HG03135 (cell line): ENCODE results near the gene LCE4A.
"Not testable (repeated sequence)": the region's sequence is repeated elsewhere in the genome, so short reads cannot be mapped to it uniquely, and the experiment has no call there.

Experiments
- ATAC-seq: cut with Tn5 transposase; IDR thresholded peaks from one replicate; pipeline ENCODE4 v1.9.1; 2021; ENCODE audit warnings: mild to moderate bottlenecking, moderate library complexity; ENCODE audit not compliant: unreplicated experiment

The LCE4A gene

GRCh38 chr1:152707860-152708259 lies at the start of gene LCE4A:
TSS of gene LCE4A (plus strand) at chr1:152708160. CDS start at chr1:152709076, 916 bp downstream.
- no peak for ATAC-seq

DNA sequence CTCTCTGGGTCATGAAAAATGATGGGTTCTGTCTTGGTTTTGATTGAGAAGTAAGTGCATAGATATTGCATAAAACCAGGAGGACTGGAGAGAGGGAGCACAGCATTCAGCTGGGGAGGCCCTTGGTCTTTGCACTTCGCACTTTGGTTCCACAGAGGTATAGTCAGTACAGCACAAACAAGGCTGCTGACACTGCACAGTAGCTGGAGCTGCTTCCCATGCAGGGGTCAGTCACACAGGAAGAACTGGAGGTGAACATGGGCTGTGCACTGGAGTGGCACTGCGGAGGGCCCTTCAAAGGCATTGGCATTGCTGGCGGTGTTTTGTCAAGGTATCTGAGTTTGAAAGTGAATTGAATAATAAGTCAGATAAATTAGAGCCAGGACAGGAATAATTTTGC lies 49.3 kb upstream of the LCE4A start:
- ATAC-seq = no peak

GRCh38 chr1:152663098-152663497 lies 44.9 kb upstream of the LCE4A start, which contains the start of gene LCE2D:
TSS of gene LCE2D (plus strand) at chr1:152663380. CDS start at chr1:152664106, 726 bp downstream.
- no peak for ATAC-seq

- ATAC-seq = not testable (repeated sequence)
These were observed 41.8 kb upstream of the LCE4A start for GRCh38 chr1:152666171-152666570.

- no peak for ATAC-seq
These were observed 40.3 kb upstream of the LCE4A start for GRCh38 chr1:152667648-152668047.

DNA sequence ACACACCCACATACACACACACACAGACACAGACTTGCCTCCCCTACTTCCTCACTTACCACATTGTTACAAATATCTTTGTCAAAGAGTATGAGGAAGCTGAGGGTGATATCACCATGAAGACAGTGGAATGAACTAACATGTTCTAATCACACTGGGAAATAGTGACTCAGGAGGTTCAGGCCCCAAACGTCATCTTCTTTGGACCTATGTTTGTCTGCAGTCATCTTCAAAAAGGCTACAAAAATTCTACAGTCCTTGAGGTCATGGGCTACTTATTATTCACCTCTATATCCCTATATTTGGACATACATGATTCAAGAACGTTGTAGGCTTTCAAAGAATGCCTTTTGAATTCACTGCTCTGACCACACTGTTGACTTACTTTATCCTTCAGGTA lies 34.9 kb upstream of the LCE4A start:
- no peak for ATAC-seq

GRCh38 chr1:152674983-152675382 lies 33.0 kb upstream of the LCE4A start, which contains the start of gene LCE2C:
TSS of gene LCE2C (plus strand) at chr1:152675279. CDS start at chr1:152676016, 737 bp downstream.
- not testable (repeated sequence) for ATAC-seq

GRCh38 chr1:152679459-152679858 lies 28.5 kb upstream of the LCE4A start:
- no peak for ATAC-seq

- no peak for ATAC-seq
These were observed 26.3 kb upstream of the LCE4A start for GRCh38 chr1:152681616-152682015.

DNA sequence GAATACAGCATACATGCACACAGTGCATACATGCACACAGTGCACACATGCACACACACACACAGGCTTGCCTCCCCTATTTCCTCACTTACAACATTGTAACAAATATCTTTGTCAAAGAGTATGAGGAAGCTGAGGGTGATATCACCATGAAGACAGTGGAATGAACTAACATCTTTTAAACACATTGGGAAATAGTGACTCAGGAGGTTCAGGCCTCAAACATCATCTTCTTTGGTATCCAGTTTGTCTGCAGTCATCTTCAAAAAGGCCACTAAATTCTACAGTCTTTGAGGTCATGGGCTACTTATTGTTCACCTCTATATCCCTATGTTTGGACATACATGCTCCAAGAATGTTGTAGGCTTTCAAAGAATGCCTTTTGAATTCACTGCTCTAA lies 24.1 kb upstream of the LCE4A start:
- ATAC-seq = no peak

- not testable (repeated sequence) for ATAC-seq
These were observed 22.1 kb upstream of the LCE4A start, which contains the start of gene LCE2B for GRCh38 chr1:152685823-152686222. TSS of gene LCE2B (plus strand) at chr1:152686123. CDS start at chr1:152686844, 721 bp downstream.

DNA sequence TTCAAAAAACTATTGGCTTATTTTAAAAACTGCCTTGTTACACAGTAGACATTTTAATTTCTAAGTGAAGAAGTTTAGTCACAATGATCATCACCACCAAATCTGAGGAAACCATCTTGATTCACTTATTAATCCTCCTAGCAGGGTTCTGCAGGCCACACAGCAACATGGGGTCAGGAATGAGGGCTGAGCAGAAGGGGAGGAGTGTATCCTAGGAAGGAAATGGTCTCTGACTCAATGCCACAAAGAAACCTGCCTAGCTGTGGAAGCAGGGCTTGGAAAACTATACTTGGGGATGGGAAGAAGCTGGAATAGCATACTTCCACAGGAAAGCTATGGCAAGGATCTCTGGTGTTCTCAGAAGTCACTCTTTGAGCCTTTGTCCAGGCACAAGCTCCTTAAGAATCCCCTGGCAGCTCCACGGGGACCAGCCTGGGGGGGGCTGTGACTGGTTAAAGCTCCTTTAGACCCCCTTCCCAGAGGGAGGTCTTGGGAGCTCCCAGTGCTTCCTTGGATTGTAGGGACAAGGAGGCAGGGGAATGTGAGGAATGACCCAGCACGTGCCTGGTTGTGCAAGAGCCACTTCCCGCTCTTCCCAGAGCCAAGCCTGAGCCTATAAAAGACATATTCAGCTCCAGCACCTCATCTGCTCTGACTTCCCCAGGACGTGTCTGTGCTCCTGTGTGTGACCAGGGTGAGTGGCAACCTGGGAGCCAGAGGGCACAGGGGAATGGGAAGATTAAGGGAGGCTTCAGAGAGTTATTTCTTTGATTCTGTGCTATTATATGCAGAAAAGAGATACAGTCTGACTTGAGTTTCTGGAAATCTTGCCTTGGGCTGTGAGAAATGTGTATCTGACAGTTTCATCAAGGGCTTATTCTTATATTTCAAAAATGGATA lies 10.0 kb upstream of the LCE4A start, which contains the start of gene LCE2A:
Gene LCE2A, plus strand, starts transcription at position 645 of the 900 bp plus-strand sequence. CDS start 557 bp downstream, outside the sequence.
- ATAC-seq = no peak

DNA sequence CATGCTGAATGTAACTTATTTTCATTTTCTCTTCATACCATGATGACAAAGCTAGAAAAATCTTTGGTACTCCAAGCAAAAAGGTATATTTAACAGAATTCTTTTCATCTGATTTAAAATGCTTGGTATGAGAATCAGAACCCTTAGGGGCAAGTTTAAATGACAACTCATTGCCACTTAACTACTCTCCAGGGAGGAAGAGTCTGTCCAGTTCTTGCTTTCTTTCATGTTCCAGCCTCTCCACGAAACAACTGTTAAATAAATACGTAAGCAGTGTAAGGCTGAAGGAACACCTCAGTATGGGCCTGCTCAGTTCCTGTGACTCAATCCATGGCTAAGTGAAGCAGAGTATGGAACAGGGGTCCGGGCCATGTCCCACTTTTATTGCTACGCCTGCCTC lies 8.2 kb upstream of the LCE4A start:
- ATAC-seq = no peak

DNA sequence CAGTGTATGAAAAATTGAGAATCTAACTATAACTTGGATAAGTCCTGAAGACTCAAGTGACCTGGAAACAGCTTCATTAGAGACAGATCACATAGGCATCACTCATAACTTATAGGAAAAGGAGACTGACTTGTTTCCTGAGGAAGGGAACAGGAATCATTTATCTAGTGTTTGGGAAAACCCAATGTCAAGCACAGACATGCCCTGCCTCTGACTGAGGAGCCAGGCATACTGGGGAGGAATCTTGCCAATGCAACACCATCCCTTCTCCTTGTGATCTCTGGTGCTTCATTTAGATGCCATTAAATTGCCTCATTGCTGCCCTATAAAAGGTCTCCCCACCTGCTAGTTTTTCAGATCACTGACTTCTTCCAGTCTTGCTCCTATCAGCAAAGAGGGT lies 10.3 kb downstream of the LCE4A start:
- no peak for ATAC-seq

DNA sequence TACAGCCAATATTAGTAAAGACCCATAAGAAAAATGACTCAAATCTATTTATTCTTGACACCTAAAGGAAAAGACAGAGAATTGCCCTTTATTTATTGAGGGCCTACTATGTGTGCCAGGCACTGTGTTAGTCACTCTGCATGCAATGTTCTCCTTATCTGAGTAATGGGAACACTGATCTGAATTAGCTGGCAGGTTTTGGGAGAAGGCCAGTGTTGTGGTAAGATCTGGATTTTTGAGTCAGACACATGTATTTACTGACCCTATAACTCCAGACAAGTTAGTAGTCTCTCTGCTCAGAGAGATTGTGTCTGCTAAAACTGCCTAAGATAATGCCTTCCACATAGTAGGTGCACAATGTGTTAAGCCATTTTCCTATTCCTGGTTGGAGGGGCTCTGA lies 17.3 kb downstream of the LCE4A start:
- no peak for ATAC-seq

DNA sequence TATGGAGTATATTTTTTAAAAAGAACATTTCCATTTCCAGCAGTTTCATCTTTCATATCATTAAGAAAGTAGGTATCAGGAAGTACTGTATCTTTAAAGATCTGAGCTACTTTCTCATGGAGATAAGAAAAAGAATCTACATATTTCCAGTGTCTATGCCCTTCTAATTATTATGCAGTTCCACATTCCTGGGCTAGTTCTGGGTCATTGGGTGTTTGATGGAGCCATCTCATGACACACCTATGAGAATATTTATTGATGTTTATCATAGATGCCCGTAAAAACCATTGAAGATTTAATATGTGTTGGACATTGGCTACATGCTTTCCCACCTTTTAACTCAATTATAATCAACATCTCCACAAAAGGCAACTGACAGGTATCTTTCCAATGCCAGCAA lies 21.0 kb downstream of the LCE4A start:
- ATAC-seq = no peak

- ATAC-seq = no peak
These were observed 27.7 kb downstream of the LCE4A start for GRCh38 chr1:152735648-152736047.

DNA sequence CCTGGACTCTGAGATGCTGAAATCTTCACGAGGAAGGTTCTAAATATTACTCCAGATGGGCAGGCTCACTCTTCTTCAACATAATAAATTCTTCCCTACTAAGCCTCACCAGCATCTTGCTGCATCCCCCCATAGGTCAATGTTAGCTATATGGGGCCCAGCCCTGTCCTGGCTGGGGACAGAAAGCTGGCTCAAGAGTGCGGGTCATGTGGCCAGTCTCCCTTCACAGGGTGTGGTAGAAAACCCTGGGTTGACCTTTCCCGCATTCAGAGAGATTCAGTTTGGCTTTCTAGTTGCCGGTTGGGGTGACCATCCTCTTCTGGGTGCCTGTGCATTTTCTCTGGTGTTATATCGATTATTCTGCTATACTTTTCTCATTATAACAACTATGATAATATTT lies 30.0 kb downstream of the LCE4A start:
- no peak for ATAC-seq

- ATAC-seq = no peak
These were observed 31.9 kb downstream of the LCE4A start for GRCh38 chr1:152739841-152740240.

GRCh38 chr1:152741656-152742055 lies 33.7 kb downstream of the LCE4A start:
- no peak for ATAC-seq

- no peak for ATAC-seq
These were observed 35.6 kb downstream of the LCE4A start for GRCh38 chr1:152743371-152744145.
